GM19193 (cell line): Measurements from ENCODE around the gene TPSB2.

Experiments used
- POLR2A ChIP-seq: IDR thresholded peaks from 4 replicates; pipeline ENCODE4 v1.6.1; 2011; ENCODE audit not compliant: insufficient read depth, insufficient read length; ENCODE audit errors: extremely low read depth

The TPSB2 gene

DNA sequence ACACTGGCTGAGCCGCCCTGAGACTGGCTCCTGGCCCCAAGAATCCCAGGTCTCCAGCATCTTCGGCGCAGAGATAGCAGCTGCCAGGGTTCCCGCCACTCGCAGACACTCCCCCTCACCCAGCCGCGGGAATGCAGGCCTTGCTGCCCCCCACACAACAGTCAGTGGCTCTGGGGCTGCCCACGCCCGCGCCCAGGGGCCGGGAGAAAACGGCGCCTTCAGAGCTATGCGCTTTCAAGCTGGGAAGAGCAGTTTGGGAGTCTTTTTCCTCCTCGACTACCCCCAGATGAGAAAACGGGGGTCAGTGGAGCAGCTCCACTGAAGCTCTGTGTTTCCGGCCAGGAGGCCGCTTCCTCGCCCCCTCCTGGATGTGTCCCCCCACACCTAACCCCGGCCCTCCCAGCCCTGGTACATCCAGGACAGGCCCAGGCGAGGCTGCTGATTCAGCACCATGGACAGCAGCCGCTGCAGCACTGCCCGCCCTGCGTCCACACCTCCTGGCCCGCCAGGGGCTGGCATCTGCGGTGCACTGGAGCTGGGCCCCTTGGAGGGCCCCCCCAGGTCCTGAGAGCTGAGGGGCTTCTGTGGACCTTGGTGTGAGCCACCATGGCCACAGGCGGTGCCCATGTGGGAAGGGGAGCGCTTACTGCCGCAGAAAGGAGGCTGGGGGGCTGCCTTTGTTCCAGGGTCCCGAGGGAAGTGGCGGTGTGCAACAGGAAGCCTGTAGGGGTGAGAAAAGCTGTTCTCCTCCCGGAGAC lies 41.4 kb downstream of the TPSB2 start:
- TF ChIP-seq POLR2A, result no peak

DNA sequence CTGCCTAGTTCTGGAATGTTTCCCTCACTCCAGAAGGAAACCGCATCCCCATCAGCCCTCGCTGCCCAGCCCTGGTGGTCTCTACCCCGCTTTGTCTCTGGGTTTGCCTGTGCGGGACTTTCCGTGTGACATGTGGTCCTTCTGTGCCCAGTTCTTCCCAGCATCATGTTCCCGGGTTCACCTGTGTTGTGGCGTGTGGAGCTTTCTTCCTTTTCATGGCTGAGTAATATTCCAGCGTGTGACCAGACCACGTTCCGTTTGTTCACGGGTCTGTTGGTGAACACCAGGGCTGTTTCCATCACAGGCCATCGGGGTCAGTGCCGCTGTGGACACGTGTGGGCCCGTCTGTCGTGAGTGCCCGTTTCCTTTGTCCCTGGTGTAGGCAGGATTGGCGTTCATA lies 45.0 kb downstream of the TPSB2 start:
- TF ChIP-seq POLR2A, result no peak

DNA sequence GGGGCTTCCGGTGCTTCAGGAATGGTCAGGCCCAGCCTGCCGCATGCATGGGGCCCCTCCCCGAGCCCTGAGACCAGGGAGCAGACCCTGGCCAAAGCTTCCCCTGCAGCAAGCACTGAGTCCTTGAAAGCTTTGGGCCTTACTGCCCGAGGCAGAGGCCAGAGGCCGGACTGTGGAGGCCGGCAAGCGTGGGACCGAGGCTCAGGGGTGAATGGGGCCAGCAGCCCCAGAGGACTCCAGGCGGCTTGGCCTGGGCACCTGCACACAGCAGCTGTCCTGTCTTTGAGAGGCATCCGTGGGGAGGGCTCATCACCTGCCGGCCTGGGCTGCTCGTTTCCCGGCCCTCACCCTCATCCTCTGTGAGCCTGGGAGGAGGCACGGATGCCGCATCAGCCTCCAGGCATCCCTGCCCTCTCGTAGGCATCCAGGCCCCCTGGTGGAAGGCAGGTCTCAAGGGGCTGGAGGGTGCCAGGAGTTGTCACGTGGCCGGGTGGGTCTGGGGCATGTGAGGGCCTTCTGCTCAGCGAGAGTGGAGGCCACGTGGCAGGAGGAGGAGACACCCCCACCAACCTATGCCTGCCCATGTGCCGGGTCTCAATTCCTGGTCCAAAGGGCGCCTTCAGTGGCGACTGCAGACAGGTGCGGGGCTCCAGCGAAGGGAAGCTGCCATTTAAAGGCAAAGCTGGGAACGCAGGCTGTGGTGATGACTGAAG lies 45.7 kb downstream of the TPSB2 start:
- no peak for TF ChIP-seq POLR2A

DNA sequence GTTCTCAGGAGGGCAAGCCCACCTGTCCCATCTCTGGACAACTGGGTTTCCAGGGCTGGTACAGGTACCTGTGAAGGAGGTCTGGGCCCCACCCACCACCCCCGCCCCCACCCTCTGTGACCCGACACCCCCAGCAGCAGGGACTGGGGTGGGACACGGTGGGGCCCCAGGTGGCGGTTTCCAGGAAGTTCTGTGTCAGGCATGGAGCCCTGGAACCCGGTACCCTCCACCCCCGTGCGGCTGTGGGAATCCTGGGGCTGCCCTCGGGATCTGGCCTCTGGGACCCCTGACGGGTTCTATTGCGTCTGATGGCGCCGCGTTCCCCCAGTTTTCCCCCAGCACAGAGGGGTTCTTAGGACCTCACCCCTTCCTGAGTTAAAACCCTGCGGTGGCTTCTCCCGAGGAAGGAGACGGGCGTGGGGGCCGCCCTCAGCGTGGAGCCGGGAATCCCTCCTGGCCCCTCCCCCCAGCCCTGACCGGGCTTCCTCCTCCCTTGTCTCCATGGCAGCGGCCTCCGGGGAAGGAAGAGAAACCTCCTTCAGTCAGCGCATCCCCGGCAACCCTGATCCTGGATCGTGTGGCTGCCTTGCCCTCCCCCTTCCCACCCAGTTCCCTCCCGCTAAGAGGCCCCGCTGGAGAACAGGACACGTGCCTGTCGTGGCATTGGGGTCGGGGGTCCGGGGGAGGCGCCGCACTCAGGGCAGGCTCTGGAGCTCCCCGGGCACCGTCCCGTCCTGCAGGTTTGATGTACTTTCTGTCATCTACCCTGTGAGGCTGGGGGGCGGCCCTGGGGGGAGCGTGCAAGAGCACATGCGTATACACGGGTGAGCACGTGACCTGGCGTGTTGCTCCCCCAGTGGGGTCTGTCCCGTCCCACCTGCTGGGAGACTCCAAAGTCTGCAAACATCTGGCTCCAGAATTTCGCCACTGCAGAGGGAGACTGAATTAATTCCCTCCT lies 46.8 kb downstream of the TPSB2 start:
- TF ChIP-seq POLR2A, result no peak

DNA sequence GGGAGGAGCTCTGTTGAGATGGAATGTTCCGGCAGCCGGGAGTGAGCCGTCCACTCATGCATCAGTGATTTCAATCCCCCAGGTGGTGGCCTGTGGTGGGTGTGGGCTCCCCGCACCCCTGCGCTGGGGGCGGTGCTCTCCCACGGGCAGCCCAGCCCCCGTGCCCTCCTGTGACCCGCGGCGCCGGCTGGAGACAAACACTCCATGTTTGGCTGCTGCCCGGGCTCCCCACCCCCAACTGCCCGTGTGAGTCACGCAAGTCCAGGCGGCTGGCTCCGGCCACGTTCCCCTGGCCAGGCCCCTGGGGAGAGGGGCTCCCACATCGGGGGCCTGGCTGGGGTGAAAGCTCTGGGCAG lies 47.7 kb downstream of the TPSB2 start:
- no peak for TF ChIP-seq POLR2A

DNA sequence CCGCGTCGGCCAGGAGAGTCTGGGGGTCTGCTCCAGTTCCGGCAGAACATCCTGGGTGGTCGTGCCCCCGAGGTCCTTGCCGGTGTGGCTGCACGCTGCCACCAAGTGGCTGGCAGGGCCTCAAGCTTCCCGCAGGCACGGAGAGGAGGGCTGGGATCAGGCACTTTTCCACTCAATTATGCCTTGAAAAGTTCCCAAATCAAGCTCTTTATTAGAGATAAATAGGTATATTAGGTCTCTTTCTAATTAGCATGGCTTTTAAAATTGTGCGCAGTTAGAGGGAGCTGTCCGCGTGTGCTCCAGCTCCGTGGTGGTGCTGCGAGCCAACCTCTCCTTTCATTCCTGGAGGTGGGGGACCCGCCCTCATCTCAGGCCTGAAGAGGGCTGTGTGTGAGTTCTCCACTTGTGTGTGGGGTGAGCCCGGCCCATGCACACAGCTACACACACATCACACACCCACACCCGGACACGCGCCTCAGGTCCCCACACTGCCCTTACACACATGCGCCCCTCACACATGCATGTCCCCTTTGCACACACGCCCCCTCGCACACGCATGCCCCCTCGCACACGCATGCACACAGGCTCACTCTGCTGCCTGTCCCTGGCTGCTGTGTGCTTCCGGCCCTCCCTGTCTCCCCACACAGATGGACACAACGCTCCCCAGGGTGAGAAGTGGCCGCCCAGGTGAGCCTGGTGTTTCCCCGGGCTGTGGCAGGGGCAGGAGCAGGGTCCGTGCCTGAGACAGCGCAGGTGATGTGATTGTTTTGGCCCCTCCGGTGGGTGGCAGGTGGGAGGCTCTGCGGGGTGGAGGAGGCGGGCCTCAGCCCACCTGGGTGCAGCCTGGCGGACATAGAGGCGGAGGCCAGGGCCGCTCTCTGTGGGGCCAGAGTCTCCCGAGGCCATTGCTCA lies 48.3 kb downstream of the TPSB2 start:
- no peak for TF ChIP-seq POLR2A

DNA sequence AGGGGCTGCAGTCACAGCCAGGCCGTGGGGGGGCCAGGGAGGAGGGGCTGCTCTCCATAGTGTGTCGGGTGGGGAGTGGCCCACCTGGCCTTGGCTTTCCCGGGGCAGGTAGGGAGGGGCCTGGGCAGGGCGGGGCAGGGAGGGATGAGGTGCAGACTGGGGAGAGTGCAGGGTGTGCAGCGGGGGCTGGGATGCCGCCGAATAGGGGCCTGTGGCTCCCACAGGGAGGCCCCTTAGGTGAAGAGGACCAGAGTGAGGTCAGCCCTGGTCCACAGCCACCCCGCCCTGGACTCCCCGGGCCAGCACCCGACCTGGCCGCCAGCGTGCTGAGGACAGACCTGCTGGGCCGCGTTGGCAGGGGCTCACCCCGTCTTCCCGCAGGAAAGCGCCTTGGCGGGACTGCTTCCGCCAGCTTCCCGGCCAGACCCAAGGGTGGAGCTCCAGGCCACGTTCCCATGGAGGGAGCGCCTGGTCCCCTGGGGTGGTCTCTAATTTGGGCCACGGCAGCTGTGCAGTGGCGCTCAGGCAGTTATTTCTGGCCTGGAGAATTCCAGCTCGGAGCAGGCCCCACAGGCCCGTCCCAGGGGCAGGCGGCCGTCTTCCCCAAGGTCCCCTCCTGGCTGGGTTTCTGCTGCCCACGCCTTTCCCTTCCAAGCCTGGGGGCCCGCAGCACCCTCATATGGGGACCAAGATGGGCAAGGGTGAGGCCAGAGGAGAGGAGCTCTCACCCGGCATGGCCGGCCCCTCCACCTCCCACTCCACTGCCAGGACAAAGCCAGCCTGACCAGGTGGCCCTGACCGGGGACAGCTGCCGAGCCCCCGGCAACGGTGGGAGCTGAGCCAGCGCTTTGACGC lies 49.2 kb downstream of the TPSB2 start:
- TF ChIP-seq POLR2A, result no peak
